Subcutaneous abdominal adipose tissue (tissue), 5 donors: Measurements from ENCODE around the gene POR.
"Not testable (repeated sequence)": the region's sequence is repeated elsewhere in the genome, so short reads cannot be mapped to it uniquely, and the experiment has no call there.

Experiments
- H3K27ac ChIP-seq: one replicate; pipeline ENCODE4 v1.7.0; 2013; ENCODE audit warnings: low read depth, mild to moderate bottlenecking, inconsistent platforms, low read length, moderate library complexity
- H3K27me3 ChIP-seq, 5 donors: one replicate each; pipeline ENCODE4 v1.7.0; 2013; ENCODE audit warnings: low read length in 5 of 5, inconsistent platforms in 1 of 5; ENCODE audit not compliant: control insufficient read depth in 5 of 5, insufficient read depth in 4 of 5
- H3K36me3 ChIP-seq, 5 donors: one replicate each; pipeline ENCODE4 v1.7.0; 2013; ENCODE audit warnings: low read length in 5 of 5; ENCODE audit not compliant: control insufficient read depth in 5 of 5, insufficient read depth in 5 of 5
- H3K4me1 ChIP-seq, 5 donors: one replicate each; pipeline ENCODE4 v1.7.0; 2013; ENCODE audit warnings: low read length in 5 of 5, mild to moderate bottlenecking in 3 of 5, moderate library complexity in 1 of 5; ENCODE audit not compliant: control insufficient read depth in 5 of 5, insufficient read depth in 5 of 5
- H3K4me3 ChIP-seq, 5 donors: one replicate each; pipeline ENCODE4 v1.7.0; 2013; ENCODE audit warnings: low read length in 5 of 5, low read depth in 1 of 5
- H3K9ac ChIP-seq, 5 donors: one replicate each; pipeline ENCODE4 v1.7.0; 2013; ENCODE audit warnings: low read length in 5 of 5, mild to moderate bottlenecking in 4 of 5, moderate library complexity in 3 of 5
- H3K9me3 ChIP-seq, 5 donors: one replicate each; pipeline ENCODE4 v1.7.0; 2013; ENCODE audit warnings: low read length in 5 of 5; ENCODE audit not compliant: control insufficient read depth in 5 of 5
- donor health status: healthy.
- donor health status: healthy.
- donor health status: healthy.
- donor health status: healthy.
- donor health status: healthy.

POR gene

DNA sequence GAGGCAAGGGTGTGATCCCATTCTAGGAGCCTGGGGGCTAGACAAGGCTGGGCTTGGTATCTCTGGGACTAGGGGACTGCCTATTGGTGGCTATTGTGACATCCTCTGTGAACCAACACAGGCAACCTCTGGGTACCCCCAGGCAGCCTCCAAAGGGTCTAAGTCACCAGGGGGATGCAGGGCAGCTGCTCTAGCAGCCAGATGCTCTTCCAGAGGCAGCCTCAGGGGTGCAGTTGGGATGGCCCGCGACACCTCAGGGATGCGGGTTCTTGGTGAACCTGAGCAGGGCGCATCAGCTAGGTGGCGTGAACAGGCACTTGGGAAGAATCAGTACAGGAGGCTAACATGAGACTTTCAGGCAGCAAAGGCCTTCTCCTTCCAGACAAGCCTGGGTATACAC is 81.0 kb downstream of the POR start:
- Histone ChIP-seq H3K9ac (no peak overlapping the region), H3K9me3 (no peaks in the 10 kb centered on the region), H3K36me3 (peaks cover 0 to 24% (median 11%) of the 10 kb centered on the region in 5 donors), H3K27me3 (no peaks in the 10 kb centered on the region), H3K4me1 (peaks cover 2 to 51% (median 39%) of the 10 kb centered on the region in 5 donors), H3K4me3 (no peak overlapping the region), H3K27ac (no peak overlapping the region)

DNA sequence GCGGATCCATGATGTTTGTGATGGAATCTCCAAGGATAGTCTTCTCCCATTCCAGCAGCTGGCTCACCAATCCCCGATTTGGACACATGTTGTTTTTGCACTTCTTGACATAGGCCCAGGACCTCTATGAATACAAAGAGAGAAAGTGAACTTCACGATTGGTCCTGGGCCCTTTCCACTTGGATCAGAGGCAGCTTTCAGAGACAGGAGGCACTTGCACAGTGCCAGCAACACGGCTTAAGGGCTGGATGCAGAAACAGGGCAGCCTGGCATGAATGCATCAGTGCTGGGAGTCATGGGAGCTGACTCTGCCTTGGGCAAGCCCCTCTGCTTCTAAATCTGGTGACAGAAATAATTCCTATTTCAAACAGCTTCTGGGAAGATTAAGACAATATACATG is 81.5 kb downstream of the POR start:
- Histone ChIP-seq H3K36me3 (peaks cover 0 to 28% (median 14%) of the 10 kb centered on the region in 5 donors), H3K9me3 (no peaks in the 10 kb centered on the region), H3K9ac (no peak overlapping the region), H3K27me3 (no peaks in the 10 kb centered on the region), H3K4me3 (no peak overlapping the region), H3K27ac (no peak overlapping the region), H3K4me1 (peaks cover 2 to 49% (median 36%) of the 10 kb centered on the region in 5 donors)

DNA sequence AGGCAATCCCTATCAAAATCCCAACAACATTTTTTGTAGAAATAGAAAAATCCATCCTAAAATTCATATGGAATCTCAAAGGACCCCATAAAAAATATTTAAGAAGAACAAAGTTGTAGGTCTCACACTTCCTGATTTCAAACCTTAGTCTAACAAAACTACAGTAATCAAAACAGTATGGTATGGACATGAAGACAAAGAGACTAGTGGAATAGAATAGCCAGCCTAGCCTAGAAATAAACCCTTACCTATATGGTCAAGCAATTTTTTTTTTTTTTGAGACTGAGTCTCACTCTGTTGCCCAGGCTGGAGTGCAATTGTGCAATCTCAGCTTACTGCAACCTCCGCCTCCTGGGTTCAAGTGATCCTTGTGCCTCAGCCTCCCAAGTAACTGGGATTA is 83.1 kb downstream of the POR start:
- H3K9me3 ChIP-seq = no peaks in the 10 kb centered on the region
- peaks cover under 1 to 35% (median 22%) of the 10 kb centered on the region in 5 donors for H3K4me1 ChIP-seq
- peaks cover 0 to 38% (median 11%) of the 10 kb centered on the region in 5 donors for H3K36me3 ChIP-seq
- H3K27ac ChIP-seq = no peak overlapping the region
- H3K4me3 ChIP-seq = no peak overlapping the region
- no peaks in the 10 kb centered on the region for H3K27me3 ChIP-seq
- H3K9ac ChIP-seq = no peak overlapping the region

DNA sequence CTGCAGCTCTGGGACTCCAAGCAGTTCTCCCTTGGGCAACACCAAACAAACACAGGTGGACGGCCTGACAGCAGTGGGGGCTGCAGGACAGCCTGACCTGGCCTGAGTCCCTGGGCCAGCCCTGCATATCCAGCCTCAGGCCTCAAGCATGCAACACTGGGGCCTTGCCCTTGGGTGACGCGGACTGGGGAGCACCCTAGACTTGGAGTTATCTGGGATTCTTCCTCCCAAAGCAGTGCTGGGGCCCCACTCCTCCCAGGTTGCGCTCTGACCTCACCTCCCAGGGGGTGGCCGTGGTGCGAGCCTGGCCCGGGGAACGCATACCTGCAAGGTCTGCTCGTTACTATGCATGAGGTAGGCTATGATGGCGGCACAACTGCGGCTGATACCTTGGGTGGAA is 85.6 kb downstream of the POR start:
- Histone ChIP-seq H3K4me3 (no peak overlapping the region), H3K9me3 (no peaks in the 10 kb centered on the region), H3K4me1 (peaks cover 0 to 14% (median 9%) of the 10 kb centered on the region in 5 donors), H3K27me3 (no peaks in the 10 kb centered on the region), H3K9ac (no peak overlapping the region), H3K36me3 (peaks cover 0 to 54% (median 23%) of the 10 kb centered on the region in 5 donors), H3K27ac (no peak overlapping the region)

DNA sequence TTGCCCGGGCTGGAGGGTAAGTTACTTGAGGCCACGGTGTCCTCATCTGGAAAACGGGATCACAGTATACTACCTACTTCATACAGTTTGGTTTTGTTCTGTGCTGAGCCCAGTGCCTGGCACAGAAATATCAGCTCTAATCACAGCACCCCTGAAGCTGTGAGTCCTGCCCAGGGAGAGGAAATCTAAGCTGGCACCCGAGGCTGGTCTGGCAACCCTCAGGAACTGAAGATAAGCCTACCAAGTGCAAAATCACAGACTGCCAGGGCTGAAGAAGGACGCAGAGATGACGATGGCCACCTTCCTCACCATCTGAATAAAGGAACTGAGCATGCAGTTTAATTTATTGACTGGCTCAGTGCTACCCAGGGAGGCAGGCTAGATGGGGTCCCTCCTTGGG is 87.2 kb downstream of the POR start:
- no peak overlapping the region for H3K27ac ChIP-seq

DNA sequence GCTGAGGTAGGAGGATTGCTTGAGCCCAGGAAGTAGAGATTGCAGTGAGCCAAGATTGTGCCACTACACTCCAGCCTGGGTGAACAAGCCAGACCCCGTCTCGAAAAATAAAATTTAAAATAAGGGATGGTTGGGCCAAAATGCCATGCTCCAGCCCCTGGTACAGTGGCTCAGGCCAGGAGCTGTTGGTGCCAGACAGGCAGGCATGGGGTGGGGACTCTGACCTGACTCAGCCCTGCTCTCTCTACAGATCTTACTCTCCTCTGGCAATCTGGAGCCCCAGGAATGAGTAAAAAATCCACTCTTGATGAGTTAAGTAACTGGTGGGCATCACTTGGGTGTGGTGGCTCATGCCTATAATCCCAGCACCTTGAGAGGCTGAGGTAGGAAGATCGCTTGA is 87.9 kb downstream of the POR start:
- H3K9ac ChIP-seq = no peak overlapping the region

More for the DNA sequence above, 87.2 kb downstream of the POR start:
- peaks cover 0 to 47% (median 27%) of the 10 kb centered on the region in 5 donors for H3K36me3 ChIP-seq
- no peak overlapping the region for H3K4me3 ChIP-seq
- no peaks in the 10 kb centered on the region for H3K27me3 ChIP-seq
- no peaks in the 10 kb centered on the region for H3K4me1 ChIP-seq
- no peaks in the 10 kb centered on the region for H3K9me3 ChIP-seq
- no peak overlapping the region for H3K9ac ChIP-seq

DNA sequence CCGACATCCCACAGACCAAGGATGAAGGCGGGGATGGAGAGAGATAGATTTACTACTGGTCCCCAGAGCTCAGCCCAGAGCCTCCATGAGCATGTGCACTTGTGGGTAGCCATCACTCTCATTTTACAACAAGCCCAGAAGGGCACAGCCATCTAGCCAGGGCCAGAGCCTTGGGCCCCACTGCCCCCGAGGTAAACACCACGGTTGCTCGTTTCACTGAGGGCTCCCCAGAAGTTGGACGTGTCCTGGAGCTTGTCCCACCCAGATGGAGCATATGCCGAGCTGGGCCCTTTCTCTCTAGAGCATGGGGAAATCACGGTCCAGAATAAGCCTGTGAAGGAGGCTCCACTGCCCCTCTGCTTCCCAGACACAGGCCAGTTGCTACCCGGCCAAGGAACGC is 88.4 kb downstream of the POR start:
- no peaks in the 10 kb centered on the region for H3K27me3 ChIP-seq
- H3K36me3 ChIP-seq = peaks cover 0 to 44% (median 27%) of the 10 kb centered on the region in 5 donors
- no peak overlapping the region for H3K27ac ChIP-seq
- H3K9me3 ChIP-seq = no peaks in the 10 kb centered on the region
- H3K4me3 ChIP-seq = no peak overlapping the region
- no peaks in the 10 kb centered on the region for H3K4me1 ChIP-seq
- H3K9ac ChIP-seq = no peak overlapping the region

More for the DNA sequence above, 87.9 kb downstream of the POR start:
- Histone ChIP-seq H3K27me3 (no peaks in the 10 kb centered on the region), H3K9me3 (no peaks in the 10 kb centered on the region), H3K36me3 (peaks cover 0 to 44% (median 27%) of the 10 kb centered on the region in 5 donors), H3K27ac (no peak overlapping the region), H3K4me3 (no peak overlapping the region), H3K4me1 (no peaks in the 10 kb centered on the region)

DNA sequence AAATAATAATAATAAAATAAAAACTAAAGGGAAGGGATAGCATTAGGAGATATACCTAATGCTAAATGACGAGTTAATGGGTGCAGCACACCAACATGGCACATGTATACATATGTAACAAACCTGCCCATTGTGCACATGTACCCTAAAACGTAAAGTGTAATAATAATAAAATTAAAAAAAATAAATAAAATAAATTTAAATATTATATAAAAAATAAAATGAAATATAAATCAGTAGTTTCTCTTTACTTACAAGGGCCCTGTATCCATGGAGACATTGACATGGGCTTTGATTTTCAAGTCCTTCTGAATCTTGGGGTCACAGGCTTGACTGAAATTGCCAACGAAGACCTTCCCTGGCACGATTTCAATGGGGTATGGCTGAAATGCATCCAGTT is 90.0 kb downstream of the POR start:
- H3K27ac ChIP-seq, H3K4me1 ChIP-seq, H3K4me3 ChIP-seq, H3K27me3 ChIP-seq, H3K9me3 ChIP-seq, H3K9ac ChIP-seq: not testable (repeated sequence)
- peaks cover 0 to 43% (median 27%) of the 10 kb centered on the region in 5 donors for H3K36me3 ChIP-seq

DNA sequence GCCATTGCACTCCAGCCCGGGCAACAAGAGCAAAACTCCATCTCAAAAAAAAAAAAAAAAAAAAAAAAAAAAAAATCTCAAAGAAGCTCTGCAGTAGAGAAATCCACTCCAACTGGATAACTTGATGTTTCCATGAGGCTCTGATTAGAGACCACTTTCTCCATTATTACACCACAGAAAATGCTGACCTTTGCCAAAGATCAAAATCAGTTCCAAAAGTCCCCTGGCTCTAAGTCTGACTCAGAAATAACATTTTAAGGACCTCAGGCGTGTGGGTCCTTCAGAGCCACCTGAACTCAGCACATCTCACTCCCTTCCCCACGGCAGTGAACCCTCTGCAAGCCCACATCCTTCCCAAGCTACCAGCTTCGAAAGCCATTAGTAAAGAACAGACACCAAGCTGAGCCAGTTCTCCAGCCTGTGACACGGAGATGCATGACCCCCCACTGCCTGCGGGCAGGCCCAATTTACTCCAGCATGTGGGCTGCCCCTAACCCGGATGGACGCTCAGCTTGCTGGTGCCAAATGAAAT is 93.3 kb downstream of the POR start:
- no peak overlapping the region for H3K4me3 ChIP-seq
- no peak overlapping the region for H3K27ac ChIP-seq
- H3K9me3 ChIP-seq = no peaks in the 10 kb centered on the region
- H3K36me3 ChIP-seq = peaks cover 0 to 23% (median 12%) of the 10 kb centered on the region in 5 donors
- H3K27me3 ChIP-seq = no peaks in the 10 kb centered on the region
- peaks cover 0 to 11% (median 8%) of the 10 kb centered on the region in 5 donors for H3K4me1 ChIP-seq
- no peak overlapping the region for H3K9ac ChIP-seq

DNA sequence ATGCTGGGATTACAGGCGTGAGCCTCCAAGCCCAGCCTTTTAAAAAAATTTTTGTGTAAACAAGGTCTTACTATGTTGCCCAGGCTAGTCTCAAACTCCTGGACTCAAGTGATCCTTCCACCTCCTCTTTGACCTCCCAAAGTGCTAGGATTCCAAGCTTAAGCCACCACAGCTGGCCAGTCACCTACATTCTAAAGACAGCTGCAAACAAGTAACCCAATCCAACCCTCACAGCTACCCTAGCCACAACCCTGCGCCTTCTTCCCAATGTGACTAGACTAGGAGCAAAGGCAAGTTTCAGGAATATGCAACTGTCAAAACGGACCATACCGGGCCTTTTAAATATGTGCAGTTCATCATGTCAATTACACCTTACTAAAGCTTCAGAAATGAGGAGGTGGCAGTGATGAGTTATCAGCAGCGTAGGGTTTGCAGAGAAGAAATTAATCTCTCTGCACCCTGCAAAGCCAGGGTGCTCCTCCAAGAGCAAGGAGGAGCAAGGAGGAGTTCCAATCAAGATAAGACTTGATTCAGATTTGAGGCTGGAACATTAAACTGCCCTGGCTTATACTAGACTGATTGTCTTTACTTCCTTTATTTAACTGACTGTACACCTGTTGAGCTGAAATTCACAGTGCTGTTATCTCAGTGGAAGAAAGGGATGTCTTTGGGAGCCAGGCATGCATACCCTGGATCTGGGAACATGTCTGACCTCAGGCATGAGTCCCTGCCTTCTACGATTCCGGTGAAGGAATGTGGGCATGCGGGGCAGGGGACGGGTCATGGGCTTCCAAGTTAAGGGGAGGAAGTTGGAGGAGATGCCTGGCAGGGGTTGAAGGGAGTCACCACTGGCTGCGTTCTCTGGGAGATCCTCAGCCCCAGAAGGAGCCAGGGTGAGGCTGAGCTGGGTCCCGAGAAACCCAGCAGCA is 95.0 kb downstream of the POR start:
- Histone ChIP-seq H3K4me3 (no peak overlapping the region), H3K27ac (no peak overlapping the region), H3K4me1 (peaks cover 0 to 11% (median 8%) of the 10 kb centered on the region in 5 donors), H3K36me3 (peaks cover 0 to 22% (median 8%) of the 10 kb centered on the region in 5 donors), H3K27me3 (no peaks in the 10 kb centered on the region), H3K9ac (no peak overlapping the region), H3K9me3 (no peaks in the 10 kb centered on the region)
